HEK293 (cell line): Measurements from ENCODE around the gene CCM2L.

ENCODE experiments used
- GLI2 ChIP-seq: fragments of 450-650 bp; formaldehyde crosslinking; IDR thresholded peaks from 2 replicates; pipeline ENCODE4; 2017; ENCODE audit warnings: missing biosample characterization, missing genetic modification characterization, low read depth, borderline replicate concordance
- YY1 ChIP-seq: fragments of 450-650 bp; formaldehyde crosslinking; IDR thresholded peaks from 2 replicates; pipeline ENCODE4 v1.5.1; 2018; ENCODE audit warnings: missing biosample characterization, missing genetic modification characterization
- ZBTB20 ChIP-seq: fragments of 450-650 bp; formaldehyde crosslinking; IDR thresholded peaks from 2 replicates; pipeline ENCODE4 v1.5.1; 2016; ENCODE audit warnings: missing biosample characterization, missing genetic modification characterization
- ZNF239 ChIP-seq: fragments of 450-650 bp; formaldehyde crosslinking; IDR thresholded peaks from 2 replicates; pipeline ENCODE4 v1.5.1; 2016; ENCODE audit warnings: missing biosample characterization, missing genetic modification characterization
- ZNF24 ChIP-seq: fragments of 450-650 bp; formaldehyde crosslinking; IDR thresholded peaks from 2 replicates; pipeline ENCODE4 v1.5.1; 2016; ENCODE audit warnings: missing biosample characterization, missing genetic modification characterization
- ZNF274 ChIP-seq, 2 experiments: fragments of 200-500 bp in 1 of 2; fragments of 450-650 bp in 1 of 2; sonication (Bioruptor generic) in 1 of 2; formaldehyde crosslinking in 1 of 2; IDR thresholded peaks; 2 replicates each; pipeline versions ENCODE4 v1.5.1 to v1.6.1; 2014 to 2016; ENCODE audit warnings: borderline replicate concordance in 1 of 2, inconsistent platforms in 1 of 2, low read length in 1 of 2, missing biosample characterization in 1 of 2, missing genetic modification characterization in 1 of 2
- ZNF292 ChIP-seq: fragments of 450-650 bp; formaldehyde crosslinking; IDR thresholded peaks from 2 replicates; pipeline ENCODE4 v1.5.1; 2016; ENCODE audit warnings: low read depth, missing biosample characterization, missing genetic modification characterization, borderline replicate concordance
- ZNF585B ChIP-seq: fragments of 450-650 bp; formaldehyde crosslinking; IDR thresholded peaks from 2 replicates; pipeline ENCODE4 v1.5.1; 2016; ENCODE audit warnings: missing biosample characterization, missing genetic modification characterization
- ZNF785 ChIP-seq: fragments of 450-650 bp; formaldehyde crosslinking; IDR thresholded peaks from 2 replicates; pipeline ENCODE4 v1.5.1; 2016; ENCODE audit warnings: missing biosample characterization, missing genetic modification characterization
- TF ChIP-seq, protein P1 (sequence below): fragments of 450-650 bp; formaldehyde crosslinking; IDR thresholded peaks from 2 replicates; pipeline ENCODE4 v1.5.1; 2016; ENCODE audit warnings: missing biosample characterization, missing genetic modification characterization
- TF ChIP-seq, protein P2 (sequence below): fragments of 450-650 bp; formaldehyde crosslinking; IDR thresholded peaks from 2 replicates; pipeline ENCODE4 v1.5.1; 2016; ENCODE audit warnings: missing biosample characterization, missing genetic modification characterization
- TF ChIP-seq, protein P3 (sequence below): fragments of 450-650 bp; formaldehyde crosslinking; IDR thresholded peaks from 2 replicates; pipeline ENCODE4 v1.5.1; 2016; ENCODE audit warnings: missing biosample characterization, missing genetic modification characterization

DNA sequence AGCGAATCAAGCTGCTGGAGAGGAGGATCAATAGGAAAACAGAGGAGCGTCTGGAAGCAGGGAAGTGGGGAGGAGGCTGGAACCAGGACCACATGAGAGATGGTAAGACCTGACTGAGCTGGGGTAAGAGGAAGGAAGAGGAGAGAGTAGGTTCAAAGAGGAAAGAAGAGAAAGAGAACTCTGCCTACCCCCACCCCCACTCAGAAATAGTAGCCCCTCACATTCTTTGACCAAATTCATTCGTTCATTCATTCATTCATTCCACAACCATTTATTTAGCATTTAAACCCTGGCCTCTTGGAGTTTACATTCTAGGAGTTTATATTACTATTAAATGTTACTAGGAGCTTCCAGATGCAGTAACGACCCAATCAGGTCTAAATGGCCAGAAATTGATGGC lies 26.0 kb downstream of the CCM2L start:
- TF ChIP-seq ZNF785 (tag by site-specific recombination), result no peak
- no peak for TF ChIP-seq GLI2 (tag by site-specific recombination)
- no peak for TF ChIP-seq ZNF274 (IDR thresholded peaks at IDR 0.05; ENCODE audit: low read length)
- no peak for TF ChIP-seq ZNF274 (tag by site-specific recombination; IDR thresholded peaks at IDR 0.05; ENCODE audit: borderline replicate concordance)
- TF ChIP-seq ZNF239 (tag by site-specific recombination), result no peak
- 0 out of 2 replicates have a peak, but pooled peaks have one; percentile 78 for TF ChIP-seq ZNF24 (tag by site-specific recombination)
- TF ChIP-seq, protein P1, sequence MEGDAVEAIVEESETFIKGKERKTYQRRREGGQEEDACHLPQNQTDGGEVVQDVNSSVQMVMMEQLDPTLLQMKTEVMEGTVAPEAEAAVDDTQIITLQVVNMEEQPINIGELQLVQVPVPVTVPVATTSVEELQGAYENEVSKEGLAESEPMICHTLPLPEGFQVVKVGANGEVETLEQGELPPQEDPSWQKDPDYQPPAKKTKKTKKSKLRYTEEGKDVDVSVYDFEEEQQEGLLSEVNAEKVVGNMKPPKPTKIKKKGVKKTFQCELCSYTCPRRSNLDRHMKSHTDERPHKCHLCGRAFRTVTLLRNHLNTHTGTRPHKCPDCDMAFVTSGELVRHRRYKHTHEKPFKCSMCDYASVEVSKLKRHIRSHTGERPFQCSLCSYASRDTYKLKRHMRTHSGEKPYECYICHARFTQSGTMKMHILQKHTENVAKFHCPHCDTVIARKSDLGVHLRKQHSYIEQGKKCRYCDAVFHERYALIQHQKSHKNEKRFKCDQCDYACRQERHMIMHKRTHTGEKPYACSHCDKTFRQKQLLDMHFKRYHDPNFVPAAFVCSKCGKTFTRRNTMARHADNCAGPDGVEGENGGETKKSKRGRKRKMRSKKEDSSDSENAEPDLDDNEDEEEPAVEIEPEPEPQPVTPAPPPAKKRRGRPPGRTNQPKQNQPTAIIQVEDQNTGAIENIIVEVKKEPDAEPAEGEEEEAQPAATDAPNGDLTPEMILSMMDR (tag by site-specific recombination), result no peak
- TF ChIP-seq YY1 (tag by site-specific recombination), result no peak
- TF ChIP-seq, protein P2, sequence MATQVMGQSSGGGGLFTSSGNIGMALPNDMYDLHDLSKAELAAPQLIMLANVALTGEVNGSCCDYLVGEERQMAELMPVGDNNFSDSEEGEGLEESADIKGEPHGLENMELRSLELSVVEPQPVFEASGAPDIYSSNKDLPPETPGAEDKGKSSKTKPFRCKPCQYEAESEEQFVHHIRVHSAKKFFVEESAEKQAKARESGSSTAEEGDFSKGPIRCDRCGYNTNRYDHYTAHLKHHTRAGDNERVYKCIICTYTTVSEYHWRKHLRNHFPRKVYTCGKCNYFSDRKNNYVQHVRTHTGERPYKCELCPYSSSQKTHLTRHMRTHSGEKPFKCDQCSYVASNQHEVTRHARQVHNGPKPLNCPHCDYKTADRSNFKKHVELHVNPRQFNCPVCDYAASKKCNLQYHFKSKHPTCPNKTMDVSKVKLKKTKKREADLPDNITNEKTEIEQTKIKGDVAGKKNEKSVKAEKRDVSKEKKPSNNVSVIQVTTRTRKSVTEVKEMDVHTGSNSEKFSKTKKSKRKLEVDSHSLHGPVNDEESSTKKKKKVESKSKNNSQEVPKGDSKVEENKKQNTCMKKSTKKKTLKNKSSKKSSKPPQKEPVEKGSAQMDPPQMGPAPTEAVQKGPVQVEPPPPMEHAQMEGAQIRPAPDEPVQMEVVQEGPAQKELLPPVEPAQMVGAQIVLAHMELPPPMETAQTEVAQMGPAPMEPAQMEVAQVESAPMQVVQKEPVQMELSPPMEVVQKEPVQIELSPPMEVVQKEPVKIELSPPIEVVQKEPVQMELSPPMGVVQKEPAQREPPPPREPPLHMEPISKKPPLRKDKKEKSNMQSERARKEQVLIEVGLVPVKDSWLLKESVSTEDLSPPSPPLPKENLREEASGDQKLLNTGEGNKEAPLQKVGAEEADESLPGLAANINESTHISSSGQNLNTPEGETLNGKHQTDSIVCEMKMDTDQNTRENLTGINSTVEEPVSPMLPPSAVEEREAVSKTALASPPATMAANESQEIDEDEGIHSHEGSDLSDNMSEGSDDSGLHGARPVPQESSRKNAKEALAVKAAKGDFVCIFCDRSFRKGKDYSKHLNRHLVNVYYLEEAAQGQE (tag by site-specific recombination), result no peak
- TF ChIP-seq, protein P3, sequence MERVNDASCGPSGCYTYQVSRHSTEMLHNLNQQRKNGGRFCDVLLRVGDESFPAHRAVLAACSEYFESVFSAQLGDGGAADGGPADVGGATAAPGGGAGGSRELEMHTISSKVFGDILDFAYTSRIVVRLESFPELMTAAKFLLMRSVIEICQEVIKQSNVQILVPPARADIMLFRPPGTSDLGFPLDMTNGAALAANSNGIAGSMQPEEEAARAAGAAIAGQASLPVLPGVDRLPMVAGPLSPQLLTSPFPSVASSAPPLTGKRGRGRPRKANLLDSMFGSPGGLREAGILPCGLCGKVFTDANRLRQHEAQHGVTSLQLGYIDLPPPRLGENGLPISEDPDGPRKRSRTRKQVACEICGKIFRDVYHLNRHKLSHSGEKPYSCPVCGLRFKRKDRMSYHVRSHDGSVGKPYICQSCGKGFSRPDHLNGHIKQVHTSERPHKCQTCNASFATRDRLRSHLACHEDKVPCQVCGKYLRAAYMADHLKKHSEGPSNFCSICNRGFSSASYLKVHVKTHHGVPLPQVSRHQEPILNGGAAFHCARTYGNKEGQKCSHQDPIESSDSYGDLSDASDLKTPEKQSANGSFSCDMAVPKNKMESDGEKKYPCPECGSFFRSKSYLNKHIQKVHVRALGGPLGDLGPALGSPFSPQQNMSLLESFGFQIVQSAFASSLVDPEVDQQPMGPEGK, result no peak
- TF ChIP-seq ZNF585B (tag by site-specific recombination), result no peak
- no peak for TF ChIP-seq ZNF292
- TF ChIP-seq ZBTB20, result no peak
